NK-92 (cell line): ENCODE measurements around the gene RHBDD3.

Experiments used
- DNase-seq: peaks from one replicate; lab custom pipeline; 2025; ENCODE audit not compliant: unreplicated experiment; lab: John Stamatoyannopoulos, UW

RHBDD3 gene

GRCh38 chr22:29269731-29270474 lies 2.1 kb upstream of the RHBDD3 start:
- DNase-seq, result no peak

- no peak for DNase-seq
Observed at GRCh38 chr22:29269230-29269604, 1.4 kb upstream of the RHBDD3 start.

- no peak for DNase-seq
Observed at GRCh38 chr22:29268511-29269229, 889 bp upstream of the RHBDD3 start.

GRCh38 chr22:29267462-29267857 lies 321 bp downstream of the RHBDD3 start:
- DNase-seq, result no peak

GRCh38 chr22:29266564-29267461 lies 968 bp downstream of the RHBDD3 start:
- no peak for DNase-seq

- DNase-seq, result no peak
Observed at GRCh38 chr22:29265929-29266328, 1.9 kb downstream of the RHBDD3 start.

GRCh38 chr22:29265305-29265704 lies 2.5 kb downstream of the RHBDD3 start:
- DNase-seq, result no peak

GRCh38 chr22:29263791-29264276 lies 3.9 kb downstream of the RHBDD3 start:
- no peak for DNase-seq

- no peak for DNase-seq
Observed at GRCh38 chr22:29260601-29261315, 7.0 kb downstream of the RHBDD3 start.

GRCh38 chr22:29260031-29260560 lies 7.7 kb downstream of the RHBDD3 start:
- no peak for DNase-seq

- DNase-seq, result no peak
Observed at GRCh38 chr22:29259253-29259899, 8.4 kb downstream of the RHBDD3 start.

GRCh38 chr22:29258407-29259252 lies 9.2 kb downstream of the RHBDD3 start:
- DNase-seq, result no peak

- no peak for DNase-seq
Observed at GRCh38 chr22:29257751-29258181, 10.0 kb downstream of the RHBDD3 start.

- no peak for DNase-seq
Observed at GRCh38 chr22:29256606-29257325, 11.0 kb downstream of the RHBDD3 start.

GRCh38 chr22:29255064-29255621 lies 12.6 kb downstream of the RHBDD3 start:
- DNase-seq, result no peak

- no peak for DNase-seq
Observed at GRCh38 chr22:29254286-29254660, 13.5 kb downstream of the RHBDD3 start.

- DNase-seq, result no peak
Observed at GRCh38 chr22:29253561-29254285, 14.1 kb downstream of the RHBDD3 start.
